Fibroblast of pulmonary artery (primary cell): ENCODE measurements around the gene EDEM1.
A peak's percentile ranks its signal among the peaks of the same experiment; 100 is the strongest.
"Not testable (repeated sequence)": the region's sequence is repeated elsewhere in the genome, so short reads cannot be mapped to it uniquely, and the experiment has no call there.

Experiments
- DNase-seq: peaks from one replicate; pipeline ENCODE4 v3.0.0-alpha.2; 2010; ENCODE audit warnings: low read depth
- H3K4me3 ChIP-seq: replicated peaks from 2 replicates; pipeline ENCODE4 v1.5.1; 2011; ENCODE audit warnings: low read depth, mild to moderate bottlenecking, control low read depth, low read length, moderate library complexity
- CTCF ChIP-seq: IDR thresholded peaks from 2 replicates; pipeline ENCODE4 v1.5.1; 2011; ENCODE audit warnings: mild to moderate bottlenecking, control low read depth, low read length, inconsistent platforms; ENCODE audit errors: missing control alignments

EDEM1 gene

GRCh38 chr3:5240740-5241139 lies 53.2 kb downstream of the EDEM1 start:
- TF ChIP-seq CTCF, result no peak
- DNase-seq, result no peak

GRCh38 chr3:5242785-5243184 lies 55.3 kb downstream of the EDEM1 start:
- not testable (repeated sequence) for DNase-seq, H3K4me3 ChIP-seq

More at GRCh38 chr3:5240740-5241139, 53.2 kb downstream of the EDEM1 start:
- H3K4me3 ChIP-seq, result no peak overlapping the region

GRCh38 chr3:5245927-5246326 lies 58.4 kb downstream of the EDEM1 start:
- TF ChIP-seq CTCF, result no peak
- DNase-seq, result no peak
- no peak overlapping the region for H3K4me3 ChIP-seq

- TF ChIP-seq CTCF, result no peak
- no peak for DNase-seq
These were observed 61.3 kb downstream of the EDEM1 start for GRCh38 chr3:5248822-5249221.

GRCh38 chr3:5250467-5251195 lies 63.1 kb downstream of the EDEM1 start:
- H3K4me3 ChIP-seq, result peak overlapping the region; percentile 51
- DNase-seq, result peak; percentile 27
- no peak for TF ChIP-seq CTCF

More at GRCh38 chr3:5248822-5249221, 61.3 kb downstream of the EDEM1 start:
- H3K4me3 ChIP-seq, result no peak overlapping the region

GRCh38 chr3:5251196-5251583 lies 63.7 kb downstream of the EDEM1 start:
- TF ChIP-seq CTCF, result no peak
- peak overlapping the region; percentile 51 for H3K4me3 ChIP-seq
- no peak for DNase-seq

- no peak overlapping the region for H3K4me3 ChIP-seq
- no peak for DNase-seq
- no peak for TF ChIP-seq CTCF
These were observed 64.6 kb downstream of the EDEM1 start for GRCh38 chr3:5252131-5252530.
